Measurements from ENCODE around the gene RFXANK.

RFXANK gene

DNA sequence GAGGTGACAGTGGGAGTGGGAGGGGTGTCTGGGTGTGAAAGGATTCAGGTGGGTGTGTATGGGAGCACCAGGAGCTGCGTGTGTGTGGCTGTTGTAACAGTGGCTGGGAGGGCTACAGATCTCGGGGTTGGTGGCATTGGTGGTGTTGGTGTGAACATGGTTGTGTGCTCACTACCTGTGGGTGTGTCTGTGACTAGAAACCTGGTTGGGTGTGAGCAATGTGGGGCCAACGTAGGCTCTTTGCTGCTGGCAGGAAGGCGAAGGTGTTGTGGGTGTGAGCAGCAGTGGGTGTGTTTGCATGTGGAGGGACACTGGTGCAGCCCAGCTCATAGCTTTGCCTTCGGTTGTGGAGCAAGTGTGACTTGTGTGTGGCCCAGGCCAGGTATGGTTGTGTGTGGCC, 14.9 kb downstream of the RFXANK start:
- TF ChIP-seq, protein P1, sequence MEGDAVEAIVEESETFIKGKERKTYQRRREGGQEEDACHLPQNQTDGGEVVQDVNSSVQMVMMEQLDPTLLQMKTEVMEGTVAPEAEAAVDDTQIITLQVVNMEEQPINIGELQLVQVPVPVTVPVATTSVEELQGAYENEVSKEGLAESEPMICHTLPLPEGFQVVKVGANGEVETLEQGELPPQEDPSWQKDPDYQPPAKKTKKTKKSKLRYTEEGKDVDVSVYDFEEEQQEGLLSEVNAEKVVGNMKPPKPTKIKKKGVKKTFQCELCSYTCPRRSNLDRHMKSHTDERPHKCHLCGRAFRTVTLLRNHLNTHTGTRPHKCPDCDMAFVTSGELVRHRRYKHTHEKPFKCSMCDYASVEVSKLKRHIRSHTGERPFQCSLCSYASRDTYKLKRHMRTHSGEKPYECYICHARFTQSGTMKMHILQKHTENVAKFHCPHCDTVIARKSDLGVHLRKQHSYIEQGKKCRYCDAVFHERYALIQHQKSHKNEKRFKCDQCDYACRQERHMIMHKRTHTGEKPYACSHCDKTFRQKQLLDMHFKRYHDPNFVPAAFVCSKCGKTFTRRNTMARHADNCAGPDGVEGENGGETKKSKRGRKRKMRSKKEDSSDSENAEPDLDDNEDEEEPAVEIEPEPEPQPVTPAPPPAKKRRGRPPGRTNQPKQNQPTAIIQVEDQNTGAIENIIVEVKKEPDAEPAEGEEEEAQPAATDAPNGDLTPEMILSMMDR (IDR thresholded peaks at IDR 0.05; ENCODE audit: borderline replicate concordance, control extremely low read depth, extremely low read depth, insufficient read depth, missing control alignments): no peak
- in situ Hi-C loops (cut with MboI; ENCODE audit: low sequenced_read_pairs, unreplicated experiment): no loop called here
- DNase-seq (ENCODE audit: low spot score): no peak

DNA sequence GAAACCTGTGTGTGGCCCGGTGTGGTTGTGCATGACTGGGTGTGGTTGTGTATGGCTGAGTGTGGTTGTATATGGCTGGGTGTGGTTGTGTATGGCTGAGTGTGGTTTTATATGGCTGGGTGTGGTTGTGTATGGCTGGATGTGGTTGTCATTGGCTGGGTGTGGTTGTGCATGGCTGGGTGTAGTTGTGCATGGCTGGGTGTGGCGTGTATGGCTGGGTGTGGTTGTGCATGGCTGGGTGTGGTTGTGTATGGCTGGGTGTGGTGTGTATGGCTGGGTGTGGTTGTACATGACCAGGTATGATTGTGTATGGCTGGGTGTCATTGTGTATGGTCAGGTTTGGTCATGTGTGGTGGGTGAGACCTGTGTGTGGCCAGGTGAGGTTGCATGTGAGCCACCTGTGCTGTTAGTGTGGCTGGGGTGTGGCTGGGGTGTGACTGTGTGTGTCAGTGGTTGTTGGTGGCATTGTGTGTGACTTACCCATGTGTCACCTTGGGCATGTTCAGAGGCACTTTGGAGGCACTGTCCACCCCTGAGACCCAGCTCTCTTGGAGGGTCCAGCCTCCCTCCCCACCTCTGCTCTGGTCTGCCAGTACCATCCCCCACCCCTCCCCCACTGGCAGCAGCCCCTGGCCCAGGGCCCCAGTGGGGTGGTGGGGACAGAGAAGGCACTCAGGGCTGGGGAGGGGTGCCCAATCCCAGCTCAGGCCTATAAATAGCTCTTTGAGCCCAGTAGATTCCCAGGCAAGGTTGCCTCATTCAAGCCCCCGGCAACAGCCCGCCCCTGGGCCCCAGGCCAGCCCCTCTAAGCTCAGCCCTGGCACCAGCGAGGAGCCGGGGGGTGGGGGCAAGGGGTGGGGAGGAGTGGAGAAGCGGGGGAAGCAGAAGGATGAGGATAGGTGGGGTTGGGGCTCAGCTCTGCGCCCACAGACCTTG, 15.8 kb downstream of the RFXANK start:
- in situ Hi-C loops (cut with MboI; ENCODE audit: low sequenced_read_pairs, unreplicated experiment): no loop called here
- DNase-seq (ENCODE audit: low spot score): no peak
- TF ChIP-seq, protein P1 (IDR thresholded peaks at IDR 0.05; ENCODE audit: borderline replicate concordance, control extremely low read depth, extremely low read depth, insufficient read depth, missing control alignments): no peak

DNA sequence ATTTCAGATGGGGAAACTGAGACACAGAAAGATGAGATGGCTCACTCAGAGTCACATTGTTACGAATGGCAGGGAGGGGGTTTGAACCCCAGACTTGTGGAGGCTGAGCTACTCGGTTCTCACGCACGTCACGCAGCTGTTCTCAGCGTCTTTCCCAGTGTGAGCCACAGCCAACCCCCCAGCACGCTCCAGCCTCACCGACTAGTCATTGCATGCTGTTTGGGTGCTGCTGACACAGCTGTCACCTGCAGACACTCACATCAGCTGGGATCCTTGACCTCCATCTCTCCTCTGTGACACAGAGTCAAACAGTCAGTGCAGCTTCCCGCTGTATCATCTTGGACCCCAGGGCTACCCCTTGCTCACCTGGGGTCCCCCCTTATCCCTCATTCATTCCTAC, 17.3 kb downstream of the RFXANK start:
- no peak for DNase-seq (ENCODE audit: low spot score)
- in situ Hi-C loops (cut with MboI; ENCODE audit: low sequenced_read_pairs, unreplicated experiment): no loop called here
- TF ChIP-seq, protein P1 (IDR thresholded peaks at IDR 0.05; ENCODE audit: borderline replicate concordance, control extremely low read depth, extremely low read depth, insufficient read depth, missing control alignments): no peak

DNA sequence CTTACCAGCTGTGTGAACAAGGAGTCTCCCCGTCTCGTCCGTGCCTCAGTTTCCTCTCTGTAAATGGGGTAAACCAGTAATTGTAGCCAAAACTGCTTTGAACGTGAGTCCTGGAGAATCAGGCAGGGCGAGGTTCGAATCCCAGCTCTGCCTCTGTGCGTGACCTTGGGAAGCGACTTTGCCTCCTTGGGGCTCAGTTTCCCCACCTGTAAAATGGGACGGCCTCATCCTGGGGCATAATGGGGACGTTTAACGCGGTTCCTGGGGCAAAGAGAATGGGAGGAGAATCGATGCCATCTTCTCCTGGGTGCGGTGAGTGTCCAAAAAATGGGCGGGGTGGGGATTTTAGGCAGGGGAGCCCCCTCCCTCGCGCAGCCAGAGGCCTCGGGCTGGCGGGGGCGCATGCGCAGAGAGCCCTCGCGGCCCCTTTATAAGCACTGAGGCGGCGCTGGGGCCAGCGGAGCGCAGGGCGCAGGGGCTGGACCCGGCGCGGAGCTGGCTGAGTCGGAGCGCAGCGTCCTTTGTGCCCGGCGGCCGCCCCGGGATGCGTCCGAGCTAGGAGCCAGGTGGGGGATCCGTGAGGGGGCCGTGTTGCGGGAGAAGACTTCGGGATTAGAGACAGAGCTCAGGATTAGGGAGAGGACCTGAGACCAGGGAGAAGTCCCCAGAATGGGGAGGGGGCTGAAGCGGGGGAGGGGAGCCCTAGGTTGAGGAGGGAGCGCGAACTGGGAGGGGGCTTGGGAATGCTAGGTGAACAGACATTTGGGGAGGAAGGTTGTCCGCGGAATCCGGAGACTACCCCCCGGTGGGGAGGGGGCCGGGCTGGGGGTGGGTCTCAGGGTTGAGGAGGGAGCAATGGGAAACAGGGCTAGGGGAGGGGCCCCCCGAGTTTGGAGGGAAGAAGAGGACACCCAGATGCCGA, 19.7 kb downstream of the RFXANK start, which contains the start of gene NCAN:
NCAN (plus strand) TSS at position 460 of the 922 bp plus-strand sequence. CDS start 4,996 bp downstream, outside the sequence.
- TF ChIP-seq, protein P1 (IDR thresholded peaks at IDR 0.05; ENCODE audit: borderline replicate concordance, control extremely low read depth, extremely low read depth, insufficient read depth, missing control alignments): no peak
- DNase-seq (ENCODE audit: low spot score): no peak
- in situ Hi-C loops (cut with MboI; ENCODE audit: low sequenced_read_pairs, unreplicated experiment): no loop called here

DNA sequence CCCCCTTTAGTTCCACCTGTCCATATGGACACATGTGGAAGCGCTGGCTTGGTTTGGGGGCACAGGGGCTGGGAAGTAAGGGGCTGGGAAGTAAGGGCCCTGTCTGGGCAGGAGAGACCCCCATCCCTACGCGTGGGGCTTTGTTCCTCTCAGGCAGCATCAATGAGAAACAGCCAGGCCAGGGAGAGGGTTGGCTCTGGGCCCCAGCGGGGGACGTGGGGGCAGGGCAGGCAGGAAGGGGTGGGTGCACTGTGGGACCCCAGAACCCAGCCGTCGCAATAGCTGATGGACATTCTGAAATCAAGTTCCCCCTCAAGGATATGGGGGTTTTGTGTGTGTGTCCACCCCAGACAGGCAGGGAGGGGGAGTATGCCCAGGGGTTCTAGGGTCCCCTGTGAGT, 20.9 kb downstream of the RFXANK start:
- DNase-seq (ENCODE audit: low spot score): no peak
- TF ChIP-seq, protein P1 (IDR thresholded peaks at IDR 0.05; ENCODE audit: borderline replicate concordance, control extremely low read depth, extremely low read depth, insufficient read depth, missing control alignments): no peak
- in situ Hi-C loops (cut with MboI; ENCODE audit: low sequenced_read_pairs, unreplicated experiment): no loop called here

DNA sequence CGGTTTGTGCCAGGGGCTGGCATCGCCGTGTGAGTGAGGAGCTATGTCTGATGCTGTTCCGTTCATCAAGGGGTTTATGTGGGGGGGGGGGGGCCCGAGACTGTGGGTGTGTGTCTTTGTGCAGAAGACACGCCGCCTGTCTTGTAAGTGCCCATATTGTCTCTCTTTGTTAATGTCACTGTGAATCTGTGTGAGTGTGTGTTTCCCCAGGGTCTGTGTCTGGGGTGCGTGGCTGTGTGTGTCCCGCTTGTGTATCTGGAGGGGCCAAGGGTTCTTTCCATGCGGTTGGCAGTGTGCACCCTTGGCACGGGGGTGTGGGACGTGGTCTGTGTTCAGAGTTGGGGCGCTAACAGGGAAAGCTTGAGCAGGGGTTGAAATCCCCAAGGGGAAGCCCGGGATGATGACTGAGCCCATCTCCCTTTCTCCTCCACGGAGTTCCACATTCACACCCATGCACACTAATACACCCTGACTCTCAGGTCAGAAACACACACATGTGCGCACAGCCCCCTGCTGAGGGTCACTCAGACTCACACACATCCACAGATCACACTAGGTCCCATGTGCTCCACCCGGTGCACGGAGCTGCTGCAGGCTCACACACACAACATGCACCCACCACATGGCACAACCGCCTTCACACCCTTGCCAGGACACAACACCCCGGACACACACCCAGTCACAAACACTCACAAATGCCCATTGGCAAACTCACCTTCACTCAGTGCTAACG, 21.5 kb downstream of the RFXANK start:
- TF ChIP-seq, protein P1 (IDR thresholded peaks at IDR 0.05; ENCODE audit: borderline replicate concordance, control extremely low read depth, extremely low read depth, insufficient read depth, missing control alignments): no peak
- no peak for DNase-seq (ENCODE audit: low spot score)
- in situ Hi-C loops (cut with MboI; ENCODE audit: low sequenced_read_pairs, unreplicated experiment): no loop called here
